GM21576 (cell line): ENCODE results near the gene RWDD2A.
A peak's percentile ranks its signal among the peaks of the same experiment; 100 is the strongest.

Experiments used
- ATAC-seq: cut with Tn5 transposase; IDR thresholded peaks from one replicate; pipeline ENCODE4 v1.9.1; 2021; ENCODE audit warnings: mild to moderate bottlenecking, moderate library complexity; ENCODE audit not compliant: unreplicated experiment

Gene RWDD2A

DNA sequence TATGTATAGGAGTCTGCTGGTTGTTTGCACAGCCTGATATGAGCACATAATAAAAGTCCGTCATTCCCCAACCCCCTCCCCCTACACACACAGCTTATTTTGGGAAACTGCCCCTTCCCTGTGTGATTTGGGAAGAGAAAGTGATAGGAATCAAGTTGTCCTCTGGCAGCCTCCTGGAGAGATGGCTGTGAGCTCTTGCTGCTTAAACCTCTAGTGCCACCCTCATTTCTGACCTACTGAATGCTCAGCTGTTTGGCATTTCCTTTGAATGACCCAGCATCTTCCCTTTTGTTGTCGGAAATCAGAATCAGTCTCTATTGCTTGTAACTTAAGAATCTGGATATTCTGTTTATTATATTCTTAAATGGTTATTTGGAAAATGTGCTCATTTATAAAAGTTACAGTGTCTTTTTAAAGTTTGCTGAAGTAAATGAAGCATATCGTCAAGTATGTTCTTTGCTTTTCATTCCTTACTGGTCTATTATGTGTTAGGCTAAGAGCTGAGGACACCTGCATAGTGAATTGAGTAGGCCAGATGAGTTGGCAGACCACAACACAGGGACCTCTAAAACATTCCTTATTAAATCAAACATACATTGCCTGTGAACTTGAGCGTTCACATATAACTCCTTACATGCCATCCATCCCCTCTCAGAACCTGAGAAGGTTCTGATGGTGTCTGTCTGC lies 5.5 kb downstream of the RWDD2A start:
- no peak for ATAC-seq

DNA sequence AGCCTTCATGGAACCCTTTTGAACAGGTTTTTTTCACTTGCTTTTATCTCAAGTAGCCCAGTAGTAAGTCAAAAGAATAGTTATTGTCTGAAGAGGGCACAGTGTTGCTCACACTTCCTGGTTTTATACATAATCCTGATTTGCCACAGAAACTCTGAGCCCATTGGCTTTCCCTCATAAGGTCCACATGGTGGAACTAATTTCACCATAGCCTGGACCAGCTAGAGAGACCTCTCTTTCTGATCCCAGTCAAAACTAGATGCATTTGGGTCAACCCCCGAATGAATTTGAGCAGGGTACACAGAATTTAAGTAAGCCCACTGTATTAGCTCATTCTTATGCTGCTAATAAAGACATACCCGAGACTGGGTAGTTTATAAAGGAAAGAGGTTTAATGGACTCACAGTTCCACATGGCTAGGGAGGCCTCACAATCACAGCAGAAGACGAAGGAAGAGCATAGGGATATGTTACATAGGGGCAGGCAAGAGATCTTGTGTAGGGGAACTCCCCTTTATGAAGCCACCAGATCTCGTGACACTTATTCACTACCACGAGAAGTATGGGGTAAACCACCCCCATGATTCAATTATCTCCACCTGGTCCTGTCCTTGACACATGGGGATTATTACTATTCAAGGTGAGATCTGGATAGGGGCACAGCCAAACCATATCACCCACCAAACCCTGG lies 6.2 kb downstream of the RWDD2A start:
- ATAC-seq, result peak; percentile 67

DNA sequence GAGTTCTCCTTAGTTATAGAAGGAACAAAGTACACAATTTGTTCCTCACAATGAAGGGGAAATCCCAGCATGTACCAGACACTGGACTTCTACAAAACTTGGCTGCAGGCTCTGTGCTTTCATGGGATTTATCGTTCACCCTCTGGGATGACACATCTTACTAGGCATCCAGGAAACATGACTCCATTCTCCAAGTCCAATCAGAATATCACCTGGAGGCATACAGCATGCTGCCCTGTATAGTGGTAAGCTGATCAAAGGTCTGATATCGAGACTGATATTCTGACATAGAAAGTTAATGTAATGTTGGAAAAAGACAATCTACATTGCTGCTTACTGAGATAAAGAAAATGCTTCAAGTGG lies 6.7 kb downstream of the RWDD2A start:
- peak; percentile 9 for ATAC-seq

DNA sequence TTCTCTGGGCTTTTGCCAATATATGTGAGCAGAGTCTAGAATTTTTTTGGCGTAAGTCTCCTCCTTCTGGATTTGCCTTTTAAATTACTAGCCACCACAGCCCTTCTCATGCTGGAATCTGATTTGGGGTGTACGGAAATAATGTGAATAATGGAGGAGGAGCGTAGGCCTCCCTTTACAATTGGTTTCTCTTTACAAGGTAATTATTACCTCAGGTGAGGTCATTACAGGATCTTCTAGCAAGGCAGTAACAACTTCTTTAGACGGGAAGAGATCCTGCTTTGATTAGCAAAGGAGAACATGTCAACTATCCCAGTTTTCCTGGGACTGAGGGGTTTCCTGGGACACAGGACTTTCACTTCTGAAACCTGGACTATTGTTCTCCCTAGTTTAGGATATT lies 8.9 kb downstream of the RWDD2A start:
- ATAC-seq, result no peak

DNA sequence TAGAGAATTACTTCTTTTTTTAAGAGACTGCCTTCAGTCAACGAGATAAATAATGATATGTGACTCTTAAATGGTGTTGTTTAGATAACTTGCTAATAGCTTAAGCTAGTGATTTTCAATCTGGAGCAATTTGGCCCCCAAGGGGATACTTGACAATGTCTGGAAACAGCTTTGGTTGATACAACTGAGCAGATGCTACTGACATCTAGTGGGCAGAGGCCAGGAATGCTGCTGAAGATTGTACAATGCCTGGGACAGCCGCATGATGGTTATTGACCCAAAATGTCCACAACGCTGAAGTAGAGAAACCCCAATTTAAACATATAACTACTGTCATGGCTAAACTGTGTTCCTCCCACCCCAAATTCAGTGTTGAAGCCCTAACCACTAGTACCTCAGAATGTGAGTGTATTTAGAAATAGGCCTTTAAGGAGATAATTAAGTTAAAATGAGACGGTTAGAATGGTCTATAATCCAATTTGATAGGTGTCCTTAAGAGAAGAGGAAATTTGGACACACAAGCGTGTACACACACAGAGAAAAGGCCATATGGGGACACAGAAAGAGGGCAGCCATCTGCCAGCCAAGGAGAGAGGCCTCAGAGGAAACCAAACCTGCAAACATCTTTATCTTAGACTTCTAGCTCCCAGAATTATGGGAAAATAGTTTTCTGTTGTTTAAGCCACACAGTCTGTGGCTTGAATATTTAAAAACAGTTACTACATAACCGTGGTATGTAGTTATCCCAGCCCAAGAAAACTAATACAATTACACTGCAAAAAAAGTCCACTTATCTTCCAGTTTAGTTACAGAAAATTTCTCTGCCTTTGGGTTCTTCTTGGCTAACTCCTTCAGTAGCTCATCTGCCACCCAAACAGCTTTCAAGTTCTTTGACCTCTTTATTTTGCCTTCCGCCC lies 22.2 kb downstream of the RWDD2A start:
- peak; percentile 100 for ATAC-seq

DNA sequence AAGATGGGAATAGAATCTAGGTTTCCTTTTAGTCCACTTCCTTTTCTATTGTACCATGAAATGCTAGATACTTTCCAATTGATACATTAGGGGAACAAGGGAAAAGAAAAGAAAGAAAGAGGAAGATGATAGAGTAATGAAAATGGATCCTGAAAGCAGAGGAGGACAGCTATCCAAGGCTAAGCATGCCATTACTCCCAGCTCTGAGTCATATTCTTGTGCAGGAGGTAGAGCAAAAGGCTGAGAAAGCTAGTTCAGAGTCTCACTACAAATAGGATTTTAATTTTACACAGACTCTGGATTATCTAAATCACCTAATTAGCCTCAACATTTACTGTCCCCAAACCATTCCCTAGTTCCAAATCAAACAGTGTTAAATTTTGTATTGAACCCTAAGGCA lies 23.6 kb downstream of the RWDD2A start:
- no peak for ATAC-seq

DNA sequence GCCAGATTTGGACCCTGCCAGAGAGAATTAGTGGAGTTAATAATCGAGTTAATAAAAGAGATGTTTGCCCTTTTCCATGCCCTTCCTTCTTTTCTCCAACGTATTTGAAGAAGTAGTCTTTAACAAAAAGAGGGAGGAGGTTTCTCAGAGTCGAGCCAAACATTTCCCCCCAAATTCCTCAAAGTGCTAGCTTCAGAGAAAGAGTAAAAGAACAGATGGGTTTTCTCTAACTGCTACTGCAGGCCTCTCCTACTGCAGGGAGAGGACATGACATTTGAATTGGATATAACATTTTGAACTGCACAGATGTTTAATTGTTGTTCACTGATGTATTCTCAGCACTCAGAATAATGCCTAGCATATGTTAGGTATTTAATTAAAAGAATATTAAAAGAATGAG lies 25.5 kb downstream of the RWDD2A start:
- ATAC-seq, result no peak

DNA sequence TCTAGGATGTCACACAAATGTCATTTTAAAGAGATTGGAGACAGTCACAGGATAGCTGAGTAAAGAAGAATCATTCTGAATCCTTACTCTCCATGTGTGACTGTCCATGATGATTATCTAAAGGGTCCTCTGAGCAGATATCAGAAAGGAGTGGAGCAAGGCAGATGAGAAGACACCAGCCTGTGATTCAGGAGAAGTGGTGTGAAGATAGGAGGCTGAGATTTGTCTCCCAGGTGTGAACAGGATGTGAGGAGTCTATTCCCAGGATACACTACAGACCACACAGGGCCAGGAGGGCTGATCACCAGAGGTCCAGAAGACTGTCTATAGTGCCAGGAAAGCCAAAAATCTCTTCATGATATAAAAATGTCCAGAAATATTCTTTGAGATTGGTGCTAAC lies 27.0 kb downstream of the RWDD2A start:
- ATAC-seq, result no peak

DNA sequence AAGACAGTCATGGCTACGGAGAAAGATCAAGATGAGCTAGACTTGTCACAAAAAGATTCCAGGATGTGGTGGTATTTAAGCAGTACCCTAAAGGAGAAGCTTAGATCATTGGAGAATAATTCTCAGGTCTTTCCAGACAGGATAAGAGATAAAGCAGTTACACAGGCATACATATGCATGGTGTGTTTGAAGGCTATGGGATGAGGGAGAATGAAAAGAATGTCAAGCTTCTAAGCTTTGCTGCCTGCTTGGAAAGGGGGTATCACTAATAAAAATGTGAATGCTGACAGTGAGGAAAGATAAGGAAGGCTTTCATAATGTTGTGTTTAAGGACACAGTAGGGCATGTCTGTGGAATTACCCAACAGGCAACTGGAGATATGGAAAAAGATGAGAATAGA lies 28.1 kb downstream of the RWDD2A start:
- no peak for ATAC-seq

DNA sequence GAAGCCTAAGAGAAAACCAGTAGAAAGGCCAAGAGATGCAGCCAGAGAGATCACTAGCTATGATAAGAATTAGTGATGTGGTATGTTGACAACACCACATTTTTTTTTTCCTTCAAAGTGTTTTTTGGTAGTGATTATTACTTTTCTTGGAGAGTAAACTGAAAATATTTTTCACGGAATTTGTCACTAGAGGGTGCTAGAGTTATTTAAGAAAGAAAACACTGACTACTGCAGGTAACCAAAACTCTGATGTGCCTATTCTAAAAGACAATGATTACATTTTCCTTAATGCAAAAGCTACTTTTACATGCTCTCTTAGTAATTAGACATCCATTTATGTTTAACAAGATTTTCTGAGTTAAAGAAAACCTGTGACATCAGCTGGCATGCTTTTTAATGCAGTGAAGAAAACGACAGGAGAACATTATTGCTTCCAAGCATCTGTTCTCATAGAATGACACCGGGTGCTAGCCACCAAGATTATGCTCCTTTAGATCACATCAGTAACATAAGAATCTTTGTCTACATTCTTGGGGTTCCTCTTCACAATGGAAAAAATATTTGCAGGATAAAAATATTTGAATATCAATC lies 28.8 kb downstream of the RWDD2A start:
- no peak for ATAC-seq

DNA sequence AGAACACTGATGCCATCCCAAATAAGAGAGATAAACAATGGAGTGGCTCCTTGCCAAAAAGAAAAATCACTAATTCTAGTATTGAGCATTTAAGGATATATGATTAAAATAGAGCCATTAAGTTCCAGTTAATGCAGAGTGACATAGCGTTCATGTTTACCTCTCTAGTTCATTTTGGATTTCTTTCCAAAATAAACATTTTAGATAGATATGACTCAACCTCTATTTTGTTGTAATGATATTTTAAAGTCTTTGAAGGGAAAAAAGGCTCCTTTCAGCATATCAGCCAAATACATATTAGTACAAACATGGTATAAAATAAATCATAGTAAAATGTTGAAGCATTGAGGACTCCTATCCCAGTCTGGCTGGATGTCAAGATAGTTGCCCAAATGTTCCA lies 33.4 kb downstream of the RWDD2A start:
- no peak for ATAC-seq

DNA sequence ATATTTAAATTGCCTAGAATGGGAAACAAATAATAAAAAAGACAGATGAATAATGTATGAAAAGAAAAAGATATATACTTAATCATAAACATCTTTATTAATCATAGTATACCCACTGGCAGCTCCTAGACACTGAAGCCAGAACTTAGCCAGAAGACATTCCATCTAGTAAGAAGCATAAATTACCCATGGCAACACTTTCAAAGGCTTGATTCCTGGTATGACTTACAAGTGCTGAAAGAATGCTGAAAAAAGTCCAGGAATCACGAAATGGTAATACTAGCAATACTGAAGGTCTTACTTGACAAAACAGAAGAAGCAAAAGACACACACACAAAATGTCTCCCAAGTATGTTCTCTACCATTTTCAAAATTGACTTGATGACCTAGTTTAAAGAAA lies 38.0 kb downstream of the RWDD2A start:
- ATAC-seq, result no peak

DNA sequence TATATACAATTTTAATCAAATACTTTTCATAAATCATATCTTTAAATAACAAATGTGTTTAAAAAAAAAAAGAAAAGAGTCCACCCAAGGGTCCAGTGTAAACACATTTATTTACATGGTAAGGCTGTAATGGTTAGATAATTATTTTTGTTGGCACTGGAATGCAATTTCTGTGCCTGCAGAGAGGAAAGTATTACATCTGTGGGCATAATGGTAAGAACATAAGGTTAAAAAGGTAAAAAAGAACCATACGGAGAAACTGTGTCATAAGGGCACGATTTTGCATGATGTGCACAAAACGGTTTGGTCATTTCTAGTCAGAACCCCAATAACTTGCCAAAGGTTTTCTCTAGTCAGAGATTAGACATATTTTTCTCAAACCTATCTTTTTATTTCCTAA lies 54.3 kb downstream of the RWDD2A start:
- no peak for ATAC-seq
